GM19463 (cell line): ENCODE results near the gene AKAP13.

Experiments used
- ATAC-seq: cut with Tn5 transposase; IDR thresholded peaks from one replicate; pipeline ENCODE4 v1.9.1; 2021; ENCODE audit warnings: mild to moderate bottlenecking, moderate library complexity; ENCODE audit not compliant: unreplicated experiment

AKAP13 gene

DNA sequence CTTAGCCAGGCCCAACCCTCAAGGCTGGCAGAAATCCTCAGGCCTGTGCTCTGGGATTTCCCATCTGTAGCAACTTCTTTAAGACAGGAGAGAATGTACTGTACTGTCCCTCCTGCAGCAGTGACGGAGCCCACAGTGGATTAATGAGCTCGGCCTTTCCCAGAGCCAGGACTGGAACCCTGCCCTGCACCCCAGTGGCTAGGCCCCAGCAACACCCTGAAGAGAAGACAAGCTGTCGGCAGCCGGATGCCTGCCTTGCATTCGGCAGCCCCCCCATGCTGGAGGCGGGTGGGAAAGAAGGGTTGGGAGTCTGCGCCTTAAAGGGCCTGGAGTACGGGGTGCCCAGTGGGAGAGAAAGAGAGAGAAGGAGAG, 382.3 kb downstream of the AKAP13 start:
- no peak for ATAC-seq

DNA sequence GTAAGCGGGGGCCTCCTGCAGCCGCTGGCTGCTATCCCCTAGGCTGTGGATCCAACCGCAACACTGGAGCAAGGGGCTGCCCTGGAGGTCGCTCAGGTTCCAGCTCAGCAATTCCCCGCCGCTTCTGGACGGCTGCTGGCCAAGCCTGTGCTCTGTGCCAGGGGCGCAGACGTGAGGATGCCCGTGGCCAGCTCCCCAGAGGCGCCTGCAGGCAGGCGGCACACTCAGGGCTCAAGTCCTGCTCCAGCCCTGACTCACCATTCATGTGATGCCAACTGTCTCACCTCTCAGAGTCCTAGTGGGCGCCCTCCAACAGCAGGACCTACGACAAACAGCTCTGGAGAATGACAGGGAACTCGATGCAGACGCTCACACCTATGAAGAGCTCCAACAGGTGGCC, 382.8 kb downstream of the AKAP13 start:
- ATAC-seq = no peak

DNA sequence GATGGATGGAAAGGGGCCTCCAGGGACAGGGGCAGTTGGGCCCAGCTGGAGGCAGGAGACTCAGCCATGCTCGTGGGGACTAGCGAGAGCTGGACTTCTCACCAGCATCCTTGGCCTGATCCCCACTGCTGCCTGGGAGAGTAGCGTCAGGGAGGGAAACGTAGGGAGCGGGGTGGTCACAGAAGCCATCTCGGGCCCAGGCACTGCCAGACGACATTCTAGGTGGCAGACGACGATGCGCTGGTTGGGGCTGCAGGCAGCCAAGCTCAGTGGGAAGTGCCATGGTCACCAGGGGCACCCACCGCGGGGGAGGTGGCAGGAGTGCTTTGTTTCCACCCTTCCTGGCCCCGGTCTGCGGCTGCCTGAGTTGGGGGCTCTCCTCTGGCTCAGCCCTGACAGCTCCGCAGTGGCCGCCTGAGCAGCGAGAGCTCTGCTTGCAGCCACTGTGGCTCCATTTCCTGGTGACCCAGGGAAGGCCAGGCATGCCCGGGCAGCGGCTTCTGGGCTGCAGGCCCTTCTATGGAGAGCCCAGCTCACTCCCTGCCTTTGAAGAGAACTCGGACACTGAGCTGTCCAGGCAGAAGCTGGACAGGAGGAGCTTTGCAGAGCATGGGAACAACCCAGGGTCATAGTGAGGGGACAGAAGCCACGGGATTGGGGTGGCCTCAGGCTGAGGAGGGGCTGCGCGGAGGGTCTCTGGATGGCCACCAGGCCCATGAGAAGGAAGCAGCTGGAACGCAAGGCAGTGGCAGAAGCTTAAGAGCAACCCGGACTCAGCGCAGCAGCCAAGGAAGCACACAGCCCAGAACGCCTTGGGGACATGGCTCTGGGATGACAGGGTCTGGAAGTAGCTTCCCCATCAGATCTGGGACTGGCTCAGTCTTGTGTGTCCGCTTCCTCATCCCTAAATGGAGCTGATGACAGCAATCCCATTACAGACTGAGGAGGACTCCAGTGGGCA, 383.6 kb downstream of the AKAP13 start:
- ATAC-seq = no peak

DNA sequence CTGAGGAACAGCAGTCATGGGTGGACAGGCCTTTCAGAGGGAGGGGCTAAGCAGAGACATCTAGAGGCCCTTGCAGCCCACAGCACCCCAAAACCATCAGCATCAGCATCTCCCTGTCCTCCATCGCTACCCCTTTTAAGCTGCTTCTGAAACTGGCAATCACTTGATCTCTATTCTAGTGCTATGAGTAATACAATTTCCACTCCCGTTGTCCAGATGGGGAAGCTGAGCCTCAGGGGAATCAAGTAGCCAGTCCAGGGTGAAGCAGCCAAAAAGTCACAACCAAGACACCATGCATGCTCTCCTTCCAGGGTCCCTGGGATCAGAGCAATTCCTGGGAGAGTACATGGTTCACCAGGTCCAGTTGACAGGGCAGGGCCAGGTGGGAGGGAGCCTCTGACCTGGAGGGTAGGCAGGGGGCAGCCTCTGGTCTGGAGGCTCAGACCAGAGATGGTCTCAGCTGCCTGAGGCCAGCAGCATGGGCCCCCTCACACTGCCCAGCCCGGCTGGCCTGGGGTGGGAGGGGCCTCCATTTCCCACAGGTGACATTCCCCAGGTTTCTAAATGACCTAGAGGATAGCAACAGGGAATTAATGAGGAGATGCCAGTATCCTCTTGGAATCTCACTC, 384.4 kb downstream of the AKAP13 start:
- ATAC-seq = no peak

DNA sequence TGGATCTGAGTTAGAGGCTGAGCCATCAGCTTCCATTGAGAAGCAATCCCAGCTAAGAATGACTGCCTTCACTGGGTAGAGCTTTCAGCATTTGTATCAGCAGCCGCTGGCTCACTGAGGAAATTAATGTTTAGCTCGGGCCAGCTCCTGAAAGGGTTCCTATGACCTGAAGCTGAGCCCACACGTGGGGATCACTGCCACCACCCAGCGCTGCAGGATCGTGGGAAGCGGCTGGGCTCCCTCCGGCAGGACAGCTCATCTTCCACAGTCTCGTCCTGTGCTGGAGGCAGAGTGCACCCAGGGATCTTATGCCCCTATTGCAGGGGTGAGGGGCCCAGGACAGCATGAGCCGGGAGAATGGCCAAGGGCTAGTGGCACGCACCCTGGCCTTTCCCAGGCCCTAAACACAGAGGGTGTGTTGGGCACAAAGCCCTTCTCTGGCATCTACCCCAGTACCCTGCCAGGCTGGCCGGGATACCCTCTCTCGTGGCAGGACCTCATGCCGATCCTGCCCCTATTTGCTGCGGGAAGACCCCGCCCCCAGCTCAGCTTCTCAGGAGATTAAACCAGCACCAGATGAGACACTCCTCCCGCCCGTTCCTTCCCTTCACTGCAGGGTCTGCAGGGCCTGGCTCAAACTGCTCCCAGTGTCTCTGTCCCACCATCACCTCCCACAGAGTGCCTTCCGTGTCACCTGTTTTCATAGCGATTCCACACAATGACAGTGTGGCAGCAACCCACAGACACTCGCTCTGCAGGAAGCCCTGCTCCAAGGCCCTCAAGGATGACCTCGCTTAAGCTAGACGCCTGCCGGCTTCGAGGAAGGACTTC, 385.8 kb downstream of the AKAP13 start:
- no peak for ATAC-seq

DNA sequence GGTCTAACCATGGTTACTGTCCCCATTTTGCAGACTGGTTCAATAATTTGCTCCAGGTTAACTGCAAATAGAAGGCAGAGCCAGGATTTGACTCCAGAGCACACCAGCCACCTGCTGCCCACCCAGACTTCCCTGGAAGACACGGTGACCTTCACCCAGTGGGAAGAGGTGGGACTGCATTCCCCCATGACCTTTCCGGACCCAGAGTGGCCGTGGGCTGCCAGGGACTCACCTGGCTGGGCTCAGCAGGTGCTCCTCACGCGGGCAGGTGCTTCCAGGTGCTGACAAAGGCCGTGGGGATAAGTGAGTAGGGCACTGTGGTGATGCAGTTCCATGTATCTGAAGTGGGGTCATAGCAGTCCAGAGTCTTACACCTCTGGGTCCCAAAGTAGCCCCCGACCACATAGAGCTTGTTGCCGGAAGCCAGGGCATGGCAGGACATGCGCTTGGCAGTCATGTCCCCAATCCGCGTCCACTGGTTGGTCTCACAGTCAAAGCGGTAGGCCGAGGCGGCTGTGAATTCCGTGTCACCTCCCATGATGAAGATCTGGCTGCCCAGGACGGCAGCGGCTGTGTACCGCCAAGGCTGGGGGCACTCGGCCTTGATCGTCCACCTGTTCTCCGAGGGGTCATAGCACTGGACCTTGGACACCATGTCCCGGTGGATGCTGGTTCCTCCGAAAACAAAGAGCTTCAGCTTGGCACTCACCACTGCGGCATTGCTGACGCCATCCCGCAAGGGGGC, 387.6 kb downstream of the AKAP13 start:
- ATAC-seq = no peak

DNA sequence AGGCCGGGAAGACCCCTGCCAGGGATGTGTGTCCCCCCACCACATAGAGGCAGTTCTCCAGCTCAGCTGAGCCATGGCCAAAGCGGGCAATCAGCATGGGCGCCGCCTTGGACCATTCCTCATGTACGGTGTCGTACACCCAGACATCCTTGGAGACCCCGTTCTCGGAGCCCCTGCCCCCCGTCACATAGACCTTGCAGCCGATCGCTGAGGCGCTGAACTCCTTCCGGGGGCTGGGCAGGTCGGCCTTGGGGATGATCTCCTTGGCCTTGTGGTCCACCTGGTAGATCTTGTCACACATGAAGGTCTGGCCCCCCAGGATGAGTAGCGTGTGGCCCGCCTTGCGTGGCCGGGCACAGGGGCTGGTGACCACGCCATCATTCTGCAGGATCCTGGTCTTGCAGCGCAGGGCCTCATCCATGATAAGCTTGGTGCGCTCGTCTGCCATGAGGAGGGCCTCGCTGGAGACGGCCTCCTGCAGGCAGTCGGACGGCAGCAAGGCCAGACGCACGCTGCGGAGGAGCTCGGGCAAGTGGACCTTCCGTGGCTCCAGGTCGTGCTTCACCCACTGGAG, 388.3 kb downstream of the AKAP13 start:
- ATAC-seq = no peak

DNA sequence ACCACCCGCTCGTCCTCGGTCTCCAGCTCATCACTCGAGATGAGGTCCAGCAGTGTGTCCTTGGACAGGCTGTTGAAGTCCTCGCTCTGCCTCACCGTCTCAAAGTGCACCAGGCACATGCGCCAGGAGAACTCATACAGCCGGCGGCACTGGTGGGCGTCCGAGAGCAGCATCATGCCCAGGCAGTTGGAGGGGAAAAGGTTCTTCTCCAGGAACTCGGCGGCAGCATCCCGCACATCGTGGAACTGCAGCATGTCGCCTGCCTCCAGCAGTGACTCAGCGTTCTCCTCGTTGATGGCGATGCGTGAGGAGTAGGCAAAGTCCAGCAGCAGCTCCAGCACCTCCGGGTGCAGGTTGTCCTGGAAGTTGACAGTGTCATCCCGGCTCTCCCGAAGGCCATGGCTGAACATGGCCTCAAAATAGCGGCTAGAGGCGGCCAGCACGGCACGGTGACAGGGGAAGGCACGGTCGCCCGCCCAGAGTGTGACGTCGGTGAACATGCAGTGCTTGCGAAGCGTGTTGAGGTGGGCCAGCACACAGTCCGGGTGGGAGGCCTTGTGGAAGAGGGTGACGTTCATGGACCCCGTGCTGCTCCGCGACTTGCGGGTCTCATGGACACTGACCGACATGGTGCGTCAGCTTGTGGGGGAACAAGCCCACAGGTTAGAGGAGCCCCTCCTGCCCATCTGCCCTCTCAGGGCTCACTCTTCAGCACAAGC, 388.9 kb downstream of the AKAP13 start:
- ATAC-seq = no peak

DNA sequence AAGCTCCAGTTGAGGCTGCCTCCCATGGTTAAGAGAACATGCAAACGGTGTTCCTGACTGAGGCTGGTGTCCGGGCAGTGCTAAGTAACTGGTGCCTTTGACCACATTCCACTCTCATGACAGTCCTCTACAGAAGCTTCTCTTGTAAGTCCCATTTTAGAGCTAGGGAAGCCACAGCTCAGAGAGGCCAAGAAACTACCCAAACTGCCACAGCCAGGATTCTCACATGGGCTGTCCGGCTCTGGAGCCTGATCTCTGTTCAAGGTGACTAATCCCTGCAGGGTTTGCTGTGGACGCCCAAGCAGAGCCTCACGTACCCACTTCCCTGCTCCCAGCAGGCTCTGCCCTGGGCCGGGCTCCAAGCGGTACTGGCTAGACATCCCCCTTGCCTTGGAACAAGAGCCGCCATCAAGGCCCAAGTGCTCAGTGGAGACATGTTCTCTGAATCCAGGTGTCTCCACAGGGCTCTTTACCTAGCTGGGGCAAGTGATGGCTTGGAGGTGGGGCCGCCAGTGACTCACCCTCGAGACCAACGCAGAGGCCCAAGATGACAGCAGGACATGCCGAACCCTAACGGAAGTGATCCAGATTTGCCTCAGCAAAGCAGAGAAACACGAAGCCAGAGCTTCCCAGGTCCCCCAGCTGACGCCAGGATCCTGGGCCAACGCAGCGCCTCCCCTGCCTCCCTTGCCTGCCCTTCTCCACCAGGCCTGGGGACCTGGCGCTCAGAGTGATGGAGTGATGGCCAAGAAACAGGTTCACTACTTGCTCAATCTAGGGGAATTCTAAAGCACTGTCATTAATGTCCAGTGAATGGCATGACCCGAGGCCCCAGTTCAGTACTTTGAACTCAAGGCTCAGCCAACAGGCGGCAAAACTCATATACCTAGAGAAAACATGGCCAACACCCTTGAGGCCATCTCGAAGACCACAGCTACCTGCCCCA, 390.0 kb downstream of the AKAP13 start:
- no peak for ATAC-seq

DNA sequence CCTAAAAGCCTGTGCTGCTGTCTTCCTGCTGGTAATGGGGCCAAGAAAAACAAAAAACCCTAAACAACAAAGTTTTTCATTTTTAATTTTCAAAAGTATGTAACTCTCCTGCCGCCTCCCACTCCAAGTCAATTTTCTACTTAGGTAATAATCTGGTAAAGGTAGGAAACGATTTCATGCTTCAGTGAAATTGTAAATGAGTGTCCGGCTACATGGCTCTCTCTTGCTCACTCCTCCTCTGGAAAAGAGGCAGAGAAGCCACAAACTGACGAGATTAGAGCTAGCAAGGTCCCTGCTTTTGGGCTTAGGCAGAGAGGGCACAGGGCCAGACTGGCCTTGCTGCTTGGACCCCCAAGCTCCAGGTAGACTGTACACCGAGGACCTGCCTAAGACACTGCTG, 390.9 kb downstream of the AKAP13 start:
- no peak for ATAC-seq

DNA sequence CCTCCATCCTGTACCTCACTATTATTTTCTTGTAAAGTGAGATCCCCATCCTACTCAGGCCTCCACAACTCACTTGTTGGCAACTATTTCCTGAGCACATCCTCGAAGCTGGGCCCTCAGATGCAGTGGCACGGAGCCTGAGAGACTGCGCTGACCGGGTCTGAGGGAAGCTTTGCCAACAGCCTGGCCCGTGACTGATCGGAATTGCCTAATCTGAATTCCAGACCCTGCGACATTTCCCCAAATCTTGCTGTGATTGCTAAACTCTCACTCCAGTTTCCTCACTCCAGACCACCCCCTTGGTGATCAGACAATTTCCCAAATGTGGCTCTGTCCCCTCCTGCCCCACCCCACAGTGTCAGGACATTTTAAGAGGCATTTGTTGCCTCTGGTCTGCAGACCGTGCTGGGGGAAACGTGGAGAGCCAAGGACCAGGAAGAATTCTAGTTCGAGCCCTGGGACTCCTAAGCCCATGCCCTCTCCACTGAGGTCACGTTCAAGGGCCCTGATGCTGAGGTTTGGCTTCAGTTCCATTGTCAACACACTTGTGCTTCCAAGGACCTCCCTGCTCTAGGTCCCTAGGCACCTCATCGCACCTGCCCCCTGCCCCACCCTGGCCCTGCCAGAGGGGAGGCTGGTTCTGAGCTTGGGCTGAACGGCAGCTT, 391.5 kb downstream of the AKAP13 start:
- ATAC-seq = no peak

DNA sequence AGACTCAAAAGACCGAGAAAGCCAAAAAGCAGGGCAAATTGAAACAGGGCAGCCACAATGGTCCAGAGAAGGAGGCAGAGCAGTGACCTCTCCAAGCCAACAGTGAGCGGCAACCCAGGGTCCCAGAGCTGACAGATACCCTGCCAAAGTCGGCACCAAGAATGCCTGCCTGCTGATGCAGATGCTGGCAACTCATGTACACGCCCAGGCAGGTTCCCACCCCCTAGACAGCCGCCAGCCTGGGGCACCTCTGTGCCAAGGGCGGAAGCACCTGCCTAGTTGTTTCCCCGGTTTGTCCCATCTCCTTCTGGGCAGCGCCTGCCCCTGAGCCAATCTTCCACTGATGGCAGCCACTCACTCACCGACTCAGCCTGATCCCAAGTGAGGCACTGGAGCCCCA, 392.3 kb downstream of the AKAP13 start:
- no peak for ATAC-seq

DNA sequence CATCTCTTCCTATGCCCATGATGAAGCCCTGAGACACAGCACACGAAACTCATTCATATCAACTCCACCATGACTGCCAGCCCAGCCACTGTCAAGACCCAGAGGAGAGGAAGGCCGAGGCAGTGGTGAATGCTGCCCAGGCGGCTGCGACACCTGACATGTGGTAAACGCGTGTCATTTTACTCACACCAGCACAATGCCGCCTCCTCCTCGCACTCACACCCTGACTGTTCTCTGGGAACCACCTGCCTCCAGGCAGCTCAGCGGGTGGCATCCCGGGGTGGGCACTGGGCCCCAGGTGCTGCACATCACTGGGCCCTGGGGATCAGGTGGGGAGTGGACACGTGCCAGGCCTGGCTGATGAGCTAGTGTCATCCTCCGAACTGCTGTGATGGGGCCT, 392.8 kb downstream of the AKAP13 start:
- no peak for ATAC-seq

DNA sequence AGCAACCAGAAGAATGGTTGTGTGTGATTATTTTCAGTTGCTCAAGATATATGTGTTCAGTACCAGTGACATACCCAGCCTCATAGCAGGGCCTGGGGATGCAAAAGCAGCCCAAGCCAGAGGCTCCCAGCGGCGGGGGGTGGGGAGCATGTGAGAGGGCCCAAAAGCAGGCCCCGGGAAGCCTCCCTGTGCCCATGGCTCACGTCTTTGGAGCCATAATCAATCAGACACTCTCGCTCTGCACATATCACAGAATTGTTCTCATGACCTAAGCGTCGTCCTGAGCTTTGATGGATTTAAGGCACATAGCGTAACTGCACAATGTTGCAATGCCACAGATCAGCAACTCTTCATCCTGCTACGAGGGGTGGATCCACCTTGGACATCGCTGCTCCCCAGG, 393.6 kb downstream of the AKAP13 start:
- ATAC-seq = no peak

DNA sequence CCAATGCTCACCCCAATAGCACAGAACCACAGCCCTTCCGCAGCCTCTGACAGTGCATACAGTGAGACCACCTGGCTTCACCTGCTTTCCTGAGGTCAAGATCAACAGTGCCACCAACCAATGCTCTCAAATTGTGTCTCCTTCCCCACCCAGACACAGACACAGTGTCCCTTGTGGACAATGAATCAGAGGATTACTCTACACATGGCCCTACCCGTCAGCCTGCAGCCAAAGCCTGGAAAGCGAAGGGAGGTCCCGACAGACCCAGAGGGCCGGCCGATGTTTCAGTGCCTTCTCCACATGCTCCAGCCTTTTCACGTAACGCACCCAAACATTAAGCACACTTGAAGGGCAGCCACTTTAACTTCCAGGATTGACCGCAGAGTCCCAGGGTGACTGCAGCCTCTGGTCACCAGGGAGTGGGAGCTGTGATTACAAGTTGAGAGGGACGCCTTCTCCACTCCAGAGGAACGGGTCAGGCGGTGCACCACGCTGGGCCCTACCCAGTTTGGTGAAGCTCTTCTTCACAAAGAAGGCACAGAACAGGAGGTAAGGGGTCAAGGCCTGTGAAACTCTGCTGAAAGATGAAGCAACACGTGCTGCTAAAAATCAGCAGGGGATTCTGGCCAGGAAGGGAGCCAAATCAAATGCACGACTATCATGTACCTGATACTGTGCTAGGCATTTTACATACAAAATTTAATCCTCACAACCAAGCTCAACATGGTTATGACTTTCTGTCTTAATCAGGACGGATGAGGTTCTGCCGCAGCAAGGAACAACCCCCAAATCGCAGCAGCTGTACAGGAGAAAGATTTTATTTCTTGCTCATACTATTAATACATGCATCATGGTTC, 397.1 kb downstream of the AKAP13 start:
- no peak for ATAC-seq

DNA sequence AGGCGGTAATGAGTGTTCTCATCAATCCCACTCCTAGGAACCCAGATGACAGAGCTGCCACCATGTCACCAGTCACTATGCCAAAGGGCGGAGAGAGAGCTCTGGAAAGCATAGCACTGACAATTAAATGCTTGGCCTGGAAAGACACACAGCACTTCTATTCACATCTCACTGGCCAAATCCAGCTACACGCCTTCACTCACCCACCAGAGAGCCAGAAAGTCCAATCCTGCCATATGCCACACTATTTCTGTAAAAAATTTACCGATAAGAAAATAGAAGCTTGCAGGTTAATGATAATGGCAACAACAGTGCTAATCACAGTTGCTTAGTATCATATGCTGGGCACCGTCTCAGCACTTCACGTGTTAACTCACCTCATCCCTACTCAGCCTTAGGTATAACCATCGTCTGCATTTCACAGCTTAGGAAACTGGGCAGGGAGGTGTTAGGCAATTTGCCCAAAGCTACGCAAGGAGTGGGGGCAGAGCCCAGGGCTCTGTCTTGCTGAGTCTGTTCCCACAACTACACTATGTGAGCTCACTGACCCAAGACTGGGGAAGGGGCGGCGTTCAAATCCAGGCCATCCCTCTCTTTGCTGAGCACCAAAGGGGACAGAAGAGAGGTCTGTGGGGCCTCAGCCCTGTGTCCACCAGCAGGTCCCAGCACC, 397.8 kb downstream of the AKAP13 start:
- no peak for ATAC-seq

DNA sequence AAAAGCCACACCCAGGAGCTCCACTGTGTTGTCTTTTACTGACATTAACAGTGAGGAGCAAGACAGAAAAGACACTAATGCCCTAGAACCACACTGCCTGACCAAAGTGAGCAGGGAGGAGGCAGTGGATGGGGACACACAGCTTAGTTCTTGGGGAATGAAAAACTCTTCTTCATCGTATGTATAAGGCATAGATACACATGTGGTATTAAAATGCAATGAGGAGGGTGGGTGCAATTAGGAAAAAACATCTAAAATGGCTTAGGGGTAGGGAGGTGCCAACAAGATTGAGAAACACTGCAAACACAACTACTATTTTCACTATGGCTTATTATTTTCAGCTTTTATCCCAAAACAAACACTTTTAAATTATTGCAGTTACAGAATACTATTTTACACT, 398.8 kb downstream of the AKAP13 start:
- ATAC-seq = no peak
